ENCODE data around the gene GRK5. TPM values are rescaled to one million over a fixed set of nuclear protein-coding genes. Genes with fewer than 3 reads are reported as not detected.

GRK5 gene
- total RNA-seq, 1 experiment from 2014 or later = 4.5 TPM

DNA sequence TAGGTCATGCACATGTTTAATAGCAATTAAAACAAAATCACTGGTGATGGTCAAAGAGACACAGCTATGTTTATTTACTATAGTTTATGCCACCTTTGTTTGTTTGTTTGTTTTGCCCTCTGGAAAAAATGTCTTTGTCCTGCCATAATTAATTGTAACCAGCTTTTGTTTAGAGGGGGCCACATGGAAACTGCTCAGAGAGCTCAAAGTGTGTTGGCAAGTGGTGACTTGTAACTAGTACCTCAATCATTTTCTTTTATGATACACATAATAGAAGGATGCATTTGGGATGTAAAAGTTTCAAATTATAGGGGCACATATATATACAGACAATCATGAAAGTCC lies 40.2 kb downstream of the GRK5 start:
- CTCF ChIA-PET = interaction anchor here (0.7 kb wide), 2 partner anchors 23 to 38 kb away, joined by 3 to 4 read pairs; no protein-coding TSS in a partner anchor
- intact Hi-C loops (cut with micrococcal nuclease) = no loop called here
- POLR2A ChIA-PET (ENCODE audit: unreplicated experiment) = no interaction called here
- Histone ChIP-seq H3K36me3 (ENCODE audit: low read depth, low read length) (no peaks in the 10 kb centered on the region), H3K9ac (ENCODE audit: low read length) (no peak overlapping the region), H3K9me3 (ENCODE audit: low read length) (no peaks in the 10 kb centered on the region), H2AFZ (ENCODE audit: low read length) (no peak overlapping the region), H3K4me1 (ENCODE audit: insufficient read depth, low read length) (peaks cover 28% of the 10 kb centered on the region), H3K27ac (ENCODE audit: low read length) (no peak overlapping the region), H3K4me3 (ENCODE audit: low read length) (no peak overlapping the region), H4K20me1 (ENCODE audit: low read length) (no peaks in the 10 kb centered on the region), H3K79me2 (ENCODE audit: low read length) (no peaks in the 10 kb centered on the region), H3K9me2 (replicated peaks; ENCODE audit: low read length) (no peaks in the 10 kb centered on the region), H3K4me2 (ENCODE audit: low read length) (no peak overlapping the region), H3K27me3 (ENCODE audit: low read length) (no peaks in the 10 kb centered on the region), H3F3A (ENCODE audit: low read length, unreplicated experiment) (no peaks in the 10 kb centered on the region)
- BruUV-seq (replicated peaks) = no TSS peak
- no peak for TF ChIP-seq EZH2 (IDR thresholded peaks at IDR 0.05; ENCODE audit: low read length, unreplicated experiment)
- TF ChIP-seq, protein P1, sequence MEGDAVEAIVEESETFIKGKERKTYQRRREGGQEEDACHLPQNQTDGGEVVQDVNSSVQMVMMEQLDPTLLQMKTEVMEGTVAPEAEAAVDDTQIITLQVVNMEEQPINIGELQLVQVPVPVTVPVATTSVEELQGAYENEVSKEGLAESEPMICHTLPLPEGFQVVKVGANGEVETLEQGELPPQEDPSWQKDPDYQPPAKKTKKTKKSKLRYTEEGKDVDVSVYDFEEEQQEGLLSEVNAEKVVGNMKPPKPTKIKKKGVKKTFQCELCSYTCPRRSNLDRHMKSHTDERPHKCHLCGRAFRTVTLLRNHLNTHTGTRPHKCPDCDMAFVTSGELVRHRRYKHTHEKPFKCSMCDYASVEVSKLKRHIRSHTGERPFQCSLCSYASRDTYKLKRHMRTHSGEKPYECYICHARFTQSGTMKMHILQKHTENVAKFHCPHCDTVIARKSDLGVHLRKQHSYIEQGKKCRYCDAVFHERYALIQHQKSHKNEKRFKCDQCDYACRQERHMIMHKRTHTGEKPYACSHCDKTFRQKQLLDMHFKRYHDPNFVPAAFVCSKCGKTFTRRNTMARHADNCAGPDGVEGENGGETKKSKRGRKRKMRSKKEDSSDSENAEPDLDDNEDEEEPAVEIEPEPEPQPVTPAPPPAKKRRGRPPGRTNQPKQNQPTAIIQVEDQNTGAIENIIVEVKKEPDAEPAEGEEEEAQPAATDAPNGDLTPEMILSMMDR (conservative IDR thresholded peaks at IDR 0.05; ENCODE audit: low read depth, low read length) = no peak
- TF ChIP-seq EZH2phosphoT487 (IDR thresholded peaks at IDR 0.05; ENCODE audit: borderline replicate concordance, low read length) = no peak
- DNase-seq (no peak), ATAC-seq (no peak)

DNA sequence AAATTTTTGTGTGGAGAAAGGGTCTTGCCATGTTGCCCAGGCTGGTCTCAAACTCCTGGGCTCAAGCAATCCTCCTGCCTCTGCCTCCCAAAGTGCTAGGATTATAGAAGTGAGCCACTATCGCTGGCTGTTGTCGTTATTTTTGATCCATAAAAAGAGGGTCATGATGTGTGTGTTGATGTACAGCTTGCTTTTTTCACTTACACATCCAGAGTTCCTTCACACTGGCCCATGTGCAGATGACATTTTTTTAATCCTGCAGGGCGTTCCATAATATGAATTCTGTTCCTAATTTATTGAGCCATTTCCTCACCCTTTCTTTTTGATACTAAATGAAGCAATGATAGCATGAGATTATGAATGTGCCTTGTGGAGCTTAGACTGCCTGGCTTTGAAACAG lies 40.8 kb downstream of the GRK5 start:
- Histone ChIP-seq H3K9me3 (ENCODE audit: low read length) (no peaks in the 10 kb centered on the region), H2AFZ (ENCODE audit: low read length) (no peak overlapping the region), H3K4me3 (ENCODE audit: low read length) (no peak overlapping the region), H3K79me2 (ENCODE audit: low read length) (no peaks in the 10 kb centered on the region), H3K27me3 (ENCODE audit: low read length) (no peaks in the 10 kb centered on the region), H3K36me3 (ENCODE audit: low read depth, low read length) (no peaks in the 10 kb centered on the region), H3K9ac (ENCODE audit: low read length) (no peak overlapping the region), H3K9me2 (replicated peaks; ENCODE audit: low read length) (no peaks in the 10 kb centered on the region), H3F3A (ENCODE audit: low read length, unreplicated experiment) (no peaks in the 10 kb centered on the region), H4K20me1 (ENCODE audit: low read length) (no peaks in the 10 kb centered on the region), H3K4me1 (ENCODE audit: insufficient read depth, low read length) (peaks cover 35% of the 10 kb centered on the region), H3K4me2 (ENCODE audit: low read length) (no peak overlapping the region), H3K27ac (ENCODE audit: low read length) (no peak overlapping the region)
- no TSS peak for BruUV-seq (replicated peaks)
- intact Hi-C loops (cut with micrococcal nuclease) = no loop called here
- ChIA-PET POLR2A (ENCODE audit: unreplicated experiment) (no interaction called here), CTCF (interaction anchor here (0.6 kb wide), 1 partner anchor 78 kb away, joined by 6 read pairs; no protein-coding TSS in a partner anchor)
- ATAC-seq (no peak), DNase-seq (no peak)
- TF ChIP-seq EZH2 (IDR thresholded peaks at IDR 0.05; ENCODE audit: low read length, unreplicated experiment) (no peak), EZH2phosphoT487 (IDR thresholded peaks at IDR 0.05; ENCODE audit: borderline replicate concordance, low read length) (no peak)
- TF ChIP-seq, protein P1 (conservative IDR thresholded peaks at IDR 0.05; ENCODE audit: low read depth, low read length) = no peak

DNA sequence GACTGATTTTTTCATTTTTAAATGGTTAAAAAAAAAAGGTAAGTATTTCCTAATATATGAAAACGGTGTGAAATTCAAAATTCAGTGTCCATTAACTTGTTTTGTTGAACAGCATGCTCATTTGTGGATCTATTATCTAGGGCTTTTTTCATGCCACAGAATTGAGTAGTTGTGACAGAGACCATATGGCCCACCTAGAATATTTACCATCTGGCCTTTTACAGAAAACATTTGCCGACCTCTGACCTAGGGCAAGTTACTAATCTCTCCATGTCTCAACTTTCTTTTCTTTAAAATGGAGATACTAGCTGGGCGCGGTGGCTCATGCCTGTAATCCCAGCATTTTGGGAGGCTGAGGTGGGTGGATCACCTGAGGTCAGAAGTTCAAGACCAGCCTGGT lies 41.3 kb downstream of the GRK5 start:
- H3K9ac ChIP-seq (ENCODE audit: low read length) = no peak overlapping the region
- POLR2A ChIA-PET (ENCODE audit: unreplicated experiment) = no interaction called here
- no peaks in the 10 kb centered on the region for H3F3A ChIP-seq (ENCODE audit: low read length, unreplicated experiment)
- H3K4me3 ChIP-seq (ENCODE audit: low read length) = no peak overlapping the region
- no peak overlapping the region for H2AFZ ChIP-seq (ENCODE audit: low read length)
- peaks cover 40% of the 10 kb centered on the region for H3K4me1 ChIP-seq (ENCODE audit: insufficient read depth, low read length)
- no peak for ATAC-seq
- no peaks in the 10 kb centered on the region for H3K79me2 ChIP-seq (ENCODE audit: low read length)
- no peaks in the 10 kb centered on the region for H3K9me3 ChIP-seq (ENCODE audit: low read length)
- H3K27ac ChIP-seq (ENCODE audit: low read length) = no peak overlapping the region
- H3K9me2 ChIP-seq (replicated peaks; ENCODE audit: low read length) = no peaks in the 10 kb centered on the region
- CTCF ChIA-PET = interaction anchor here (0.6 kb wide), 1 partner anchor 78 kb away, joined by 6 read pairs; no protein-coding TSS in a partner anchor
- intact Hi-C loops (cut with micrococcal nuclease) = no loop called here
- DNase-seq = no peak
- H4K20me1 ChIP-seq (ENCODE audit: low read length) = no peaks in the 10 kb centered on the region
- TF ChIP-seq, protein P1 (conservative IDR thresholded peaks at IDR 0.05; ENCODE audit: low read depth, low read length) = no peak
- TF ChIP-seq EZH2 (IDR thresholded peaks at IDR 0.05; ENCODE audit: low read length, unreplicated experiment) = no peak
- TF ChIP-seq EZH2phosphoT487 (IDR thresholded peaks at IDR 0.05; ENCODE audit: borderline replicate concordance, low read length) = no peak
- no TSS peak for BruUV-seq (replicated peaks)
- H3K36me3 ChIP-seq (ENCODE audit: low read depth, low read length) = no peaks in the 10 kb centered on the region
- no peaks in the 10 kb centered on the region for H3K27me3 ChIP-seq (ENCODE audit: low read length)
- H3K4me2 ChIP-seq (ENCODE audit: low read length) = no peak overlapping the region
